OCI-LY1 (cell line): ENCODE data around the gene ANKRD39.

Source experiments
- CTCF ChIP-seq: fragments of 200-600 bp; sonication (generic), shearing (Covaris generic); IDR thresholded peaks from 2 replicates; pipeline ENCODE4 v1.5.1; 2017; ENCODE audit warnings: mild to moderate bottlenecking, antibody characterized with exemption, low read length, moderate library complexity, mixed read lengths
- EZH2 ChIP-seq: fragments of 200-600 bp; sonication (generic), shearing (Covaris generic); IDR thresholded peaks from 2 replicates; pipeline ENCODE4 v1.8.0; 2017; ENCODE audit warnings: borderline replicate concordance, mixed run types, mild to moderate bottlenecking, antibody characterized with exemption, low read length, moderate library complexity, mixed read lengths

- no peak for TF ChIP-seq CTCF
- no peak for TF ChIP-seq EZH2
Measured at GRCh38 chr2:96843538-96844268, 14.1 kb downstream of the ANKRD39 start, which contains the start of gene ANKRD23.
